ENCODE measurements around the gene PLCXD3.

DNA sequence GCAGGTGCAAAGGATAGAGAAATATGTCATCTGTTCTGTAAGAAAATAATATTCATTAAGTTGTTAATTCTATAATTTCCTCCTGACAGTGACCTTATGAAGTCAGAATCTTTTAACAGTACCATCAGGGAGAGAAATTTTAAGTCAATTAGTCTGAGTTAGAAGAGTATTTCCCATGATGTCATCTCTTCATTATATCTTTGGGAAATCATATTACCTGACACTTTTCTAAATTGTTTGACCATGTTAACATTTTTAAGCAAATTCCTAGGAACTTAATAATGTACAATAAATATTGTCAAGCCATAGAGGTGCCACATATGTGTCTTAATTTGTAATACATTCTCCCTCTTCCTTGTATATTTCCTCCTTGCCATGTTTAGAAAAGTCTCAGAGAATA lies 172.7 kb downstream of the PLCXD3 start:
- TF ChIP-seq, protein P1, sequence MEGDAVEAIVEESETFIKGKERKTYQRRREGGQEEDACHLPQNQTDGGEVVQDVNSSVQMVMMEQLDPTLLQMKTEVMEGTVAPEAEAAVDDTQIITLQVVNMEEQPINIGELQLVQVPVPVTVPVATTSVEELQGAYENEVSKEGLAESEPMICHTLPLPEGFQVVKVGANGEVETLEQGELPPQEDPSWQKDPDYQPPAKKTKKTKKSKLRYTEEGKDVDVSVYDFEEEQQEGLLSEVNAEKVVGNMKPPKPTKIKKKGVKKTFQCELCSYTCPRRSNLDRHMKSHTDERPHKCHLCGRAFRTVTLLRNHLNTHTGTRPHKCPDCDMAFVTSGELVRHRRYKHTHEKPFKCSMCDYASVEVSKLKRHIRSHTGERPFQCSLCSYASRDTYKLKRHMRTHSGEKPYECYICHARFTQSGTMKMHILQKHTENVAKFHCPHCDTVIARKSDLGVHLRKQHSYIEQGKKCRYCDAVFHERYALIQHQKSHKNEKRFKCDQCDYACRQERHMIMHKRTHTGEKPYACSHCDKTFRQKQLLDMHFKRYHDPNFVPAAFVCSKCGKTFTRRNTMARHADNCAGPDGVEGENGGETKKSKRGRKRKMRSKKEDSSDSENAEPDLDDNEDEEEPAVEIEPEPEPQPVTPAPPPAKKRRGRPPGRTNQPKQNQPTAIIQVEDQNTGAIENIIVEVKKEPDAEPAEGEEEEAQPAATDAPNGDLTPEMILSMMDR (IDR thresholded peaks at IDR 0.05), result no peak
- no peak for TF ChIP-seq POLR2A (IDR thresholded peaks at IDR 0.05)
